Stimulated activated CD8-positive, alpha-beta memory T cell treated with anti-CD3 and anti-CD28 coated beads, Interleukin-4, amount 100 ng/mL, for 48 hours (primary cell): ENCODE results near the gene TFCP2L1.
"Not testable (repeated sequence)": the region's sequence is repeated elsewhere in the genome, so short reads cannot be mapped to it uniquely, and the experiment has no call there.

ENCODE experiments used
- DNase-seq: peaks from one replicate; pipeline ENCODE4 v3.0.0-alpha.2; 2020

The TFCP2L1 gene

GRCh38 chr2:121294881-121295840 lies 10.2 kb upstream of the TFCP2L1 start:
- no peak for DNase-seq

GRCh38 chr2:121293450-121294325 lies 8.7 kb upstream of the TFCP2L1 start:
- DNase-seq = no peak

GRCh38 chr2:121291251-121291580 lies 6.2 kb upstream of the TFCP2L1 start:
- DNase-seq = no peak

GRCh38 chr2:121289271-121289670 lies 4.3 kb upstream of the TFCP2L1 start:
- no peak for DNase-seq

GRCh38 chr2:121288454-121289231 lies 3.6 kb upstream of the TFCP2L1 start:
- DNase-seq = no peak

- DNase-seq = no peak
Observed at GRCh38 chr2:121287956-121288355, 3.0 kb upstream of the TFCP2L1 start.

GRCh38 chr2:121287146-121287798 lies 2.3 kb upstream of the TFCP2L1 start:
- DNase-seq = no peak

GRCh38 chr2:121286506-121286905 lies 1.5 kb upstream of the TFCP2L1 start:
- DNase-seq = no peak

- DNase-seq = no peak
Observed at GRCh38 chr2:121285926-121286325, 924 bp upstream of the TFCP2L1 start.

- DNase-seq = no peak
Observed at GRCh38 chr2:121283670-121284462, 1.1 kb downstream of the TFCP2L1 start.

GRCh38 chr2:121282800-121283385 lies 2.1 kb downstream of the TFCP2L1 start:
- no peak for DNase-seq

- DNase-seq = no peak
Observed at GRCh38 chr2:121281694-121282093, 3.3 kb downstream of the TFCP2L1 start.

GRCh38 chr2:121281107-121281506 lies 3.9 kb downstream of the TFCP2L1 start:
- no peak for DNase-seq

GRCh38 chr2:121279476-121280220 lies 5.4 kb downstream of the TFCP2L1 start:
- no peak for DNase-seq

- DNase-seq = no peak
Observed at GRCh38 chr2:121276341-121276740, 8.7 kb downstream of the TFCP2L1 start.

- DNase-seq = no peak
Observed at GRCh38 chr2:121273116-121273515, 11.9 kb downstream of the TFCP2L1 start.

GRCh38 chr2:121272596-121272995 lies 12.4 kb downstream of the TFCP2L1 start:
- DNase-seq = no peak

- not testable (repeated sequence) for DNase-seq
Observed at GRCh38 chr2:121269436-121269835, 15.6 kb downstream of the TFCP2L1 start.

- DNase-seq = no peak
Observed at GRCh38 chr2:121266543-121267106, 18.4 kb downstream of the TFCP2L1 start.
